IMR-90 (cell line): ENCODE results near the gene TMEM179. TPM values are rescaled to one million over a fixed set of nuclear protein-coding genes. Genes with fewer than 3 reads are reported as not detected.

ENCODE experiments used
- ATAC-seq: fragments of 200-7000 bp; cut with Tn5 transposase; 2 replicates; pipeline ENCODE4 v1.9.1; 2020; ENCODE audit warnings: low read depth, mild to moderate bottlenecking, moderate library complexity
- BruUV-seq: library from RNA; stranded (reverse); fragments of 400-500 nt; replicated peaks from 2 replicates; lab custom pipeline; 2021; lab: Mats Ljungman, UMichigan
- CTCF ChIA-PET: fragments of 300-600 bp; formaldehyde crosslinking; extraction: SDS; loops from one replicate; lab custom pipeline; 2021; ENCODE audit warnings: antibody characterized with exemption; lab: Yijun Ruan, JAX
- POLR2A ChIA-PET: fragments of 300-600 bp; sonication (Branson Sonifier 250); formaldehyde crosslinking; loops from one replicate; lab custom pipeline; 2022; ENCODE audit warnings: antibody characterized with exemption; ENCODE audit not compliant: unreplicated experiment; lab: Charles Lee
- DNase-seq: peaks from one replicate; pipeline ENCODE4 v3.0.0; 2013
- H2AFZ ChIP-seq: replicated peaks from 2 replicates; pipeline ENCODE3; 2013; ENCODE audit warnings: low read length, mild to moderate bottlenecking; ENCODE audit not compliant: poor library complexity
- H2AK5ac ChIP-seq: 2 replicates; pipeline ENCODE4 v1.6.1; 2013; ENCODE audit warnings: low read depth, low read length, inconsistent platforms
- H2AK9ac ChIP-seq: replicated peaks from 2 replicates; pipeline ENCODE3; 2013; ENCODE audit warnings: mild to moderate bottlenecking, low read depth, low read length, moderate library complexity; ENCODE audit not compliant: poor library complexity
- H2BK120ac ChIP-seq: 2 replicates; pipeline ENCODE4 v1.6.1; 2013; ENCODE audit warnings: low read depth, low read length, inconsistent platforms
- H2BK15ac ChIP-seq: 3 replicates; pipeline ENCODE4 v1.6.1; 2013; ENCODE audit warnings: low read depth, low read length, inconsistent platforms
- H2BK20ac ChIP-seq: 2 replicates; pipeline ENCODE4 v1.6.1; 2013; ENCODE audit warnings: low read depth, mild to moderate bottlenecking, inconsistent platforms, low read length, moderate library complexity
- H2BK5ac ChIP-seq: 2 replicates; pipeline ENCODE4 v1.6.1; 2013; ENCODE audit warnings: mild to moderate bottlenecking, low read depth, low read length, inconsistent platforms; ENCODE audit not compliant: poor library complexity, severe bottlenecking
- H3K14ac ChIP-seq: replicated peaks from 2 replicates; pipeline ENCODE4 v1.6.1; 2013; ENCODE audit warnings: low read depth, low read length, inconsistent platforms
- H3K18ac ChIP-seq: 2 replicates; pipeline ENCODE4 v1.6.1; 2013; ENCODE audit warnings: low read depth, low read length, control low read depth
- H3K23ac ChIP-seq: 2 replicates; pipeline ENCODE4 v1.6.1; 2013; ENCODE audit warnings: low read depth, low read length, inconsistent platforms
- H3K27ac ChIP-seq: 2 replicates; pipeline ENCODE4 v1.5.1; 2013; ENCODE audit warnings: mild to moderate bottlenecking, control low read depth, low read length; ENCODE audit not compliant: insufficient read depth
- H3K27me3 ChIP-seq: 2 replicates; pipeline ENCODE4 v1.6.1; 2013; ENCODE audit warnings: low read length; ENCODE audit not compliant: control insufficient read depth, insufficient read depth
- H3K36me3 ChIP-seq: 2 replicates; pipeline ENCODE4 v1.6.1; 2013; ENCODE audit warnings: low read length, mixed read lengths; ENCODE audit not compliant: control insufficient read depth, insufficient read depth
- H3K4ac ChIP-seq: 2 replicates; pipeline ENCODE4 v1.6.1; 2013; ENCODE audit warnings: low read depth, low read length, inconsistent platforms
- H3K4me1 ChIP-seq: 2 replicates; pipeline ENCODE4 v1.6.1; 2013; ENCODE audit warnings: low read length, mixed read lengths; ENCODE audit not compliant: control insufficient read depth, insufficient read depth
- H3K4me2 ChIP-seq: 2 replicates; pipeline ENCODE4 v1.6.1; 2013; ENCODE audit warnings: low read depth, mild to moderate bottlenecking, control low read depth, low read length, moderate library complexity
- H3K4me3 ChIP-seq: 2 replicates; pipeline ENCODE4 v1.5.1; 2013; ENCODE audit warnings: low read depth, mild to moderate bottlenecking, control low read depth, low read length, moderate library complexity; ENCODE audit not compliant: insufficient read depth
- H3K56ac ChIP-seq: 2 replicates; pipeline ENCODE4 v1.6.1; 2013; ENCODE audit warnings: low read length, inconsistent platforms; ENCODE audit not compliant: insufficient read depth; ENCODE audit errors: extremely low read depth
- H3K79me1 ChIP-seq, 2 experiments: 2 replicates each; pipeline ENCODE4 v1.6.1; 2013; ENCODE audit warnings: low read length in 2 of 2, inconsistent platforms in 1 of 2, low read depth in 1 of 2
- H3K9ac ChIP-seq: 2 replicates; pipeline ENCODE4 v1.6.1; 2013; ENCODE audit warnings: low read depth, low read length, control low read depth
- H3K9me1 ChIP-seq: 2 replicates; pipeline ENCODE4 v1.6.1; 2013; ENCODE audit warnings: low read length, inconsistent platforms; ENCODE audit not compliant: insufficient read depth
- H3K9me3 ChIP-seq: 2 replicates; pipeline ENCODE4 v1.6.1; 2013; ENCODE audit warnings: low read length; ENCODE audit not compliant: control insufficient read depth, insufficient read depth
- H4K20me1 ChIP-seq: 2 replicates; pipeline ENCODE4 v1.6.1; 2013; ENCODE audit warnings: low read length, inconsistent platforms; ENCODE audit not compliant: insufficient read depth
- H4K5ac ChIP-seq: 2 replicates; pipeline ENCODE4 v1.6.1; 2013; ENCODE audit warnings: mild to moderate bottlenecking, low read depth, low read length, control low read depth
- H4K8ac ChIP-seq, 2 experiments: 2 replicates each; pipeline ENCODE4 v1.6.1; 2013; ENCODE audit warnings: low read depth in 2 of 2, low read length in 2 of 2, control low read depth in 1 of 2, inconsistent platforms in 1 of 2
- H4K91ac ChIP-seq: 2 replicates; pipeline ENCODE4 v1.6.1; 2013; ENCODE audit warnings: low read depth, low read length, inconsistent platforms; ENCODE audit not compliant: insufficient read depth
- BHLHE40 ChIP-seq: fragments of 150-350 bp; IDR thresholded peaks from 2 replicates; pipeline ENCODE4 v1.6.1; 2016; ENCODE audit warnings: mild to moderate bottlenecking, low read depth, low read length
- CHD1 ChIP-seq: IDR thresholded peaks from 2 replicates; pipeline ENCODE4 v1.6.1; 2012; ENCODE audit warnings: low read depth, low read length, improper control_type of control experiment
- ELK1 ChIP-seq: fragments of 150-350 bp; IDR thresholded peaks from 2 replicates; pipeline ENCODE4 v1.6.1; 2016; ENCODE audit warnings: low read depth, mild to moderate bottlenecking, low read length, moderate library complexity, borderline replicate concordance
- MAFK ChIP-seq: IDR thresholded peaks from 2 replicates; pipeline ENCODE4 v1.6.1; 2012; ENCODE audit warnings: low read depth, low read length, improper control_type of control experiment
- MXI1 ChIP-seq: IDR thresholded peaks from 2 replicates; pipeline ENCODE4 v1.6.1; 2012; ENCODE audit warnings: low read depth, mild to moderate bottlenecking, low read length, moderate library complexity, borderline replicate concordance
- NFE2L2 ChIP-seq: fragments of 150-350 bp; IDR thresholded peaks from 2 replicates; pipeline ENCODE4 v1.6.1; 2016; ENCODE audit warnings: low read depth, mild to moderate bottlenecking, low read length
- POLR2A ChIP-seq: IDR thresholded peaks from 2 replicates; pipeline ENCODE4 v1.6.1; 2012; ENCODE audit warnings: mild to moderate bottlenecking, low read depth, low read length
- RAD21 ChIP-seq: IDR thresholded peaks from 2 replicates; pipeline ENCODE4 v1.6.1; 2012; ENCODE audit warnings: low read length, improper control_type of control experiment
- RCOR1 ChIP-seq: IDR thresholded peaks from 2 replicates; pipeline ENCODE4 v1.6.1; 2012; ENCODE audit warnings: mild to moderate bottlenecking, low read length, improper control_type of control experiment; ENCODE audit not compliant: insufficient replicate concordance
- RFX5 ChIP-seq: IDR thresholded peaks from 2 replicates; pipeline ENCODE4 v1.8.0; 2012; ENCODE audit warnings: low read depth, mild to moderate bottlenecking, low read length, moderate library complexity
- WGBS, 2 experiments: methylation state at CpG; one replicate each; pipeline versions ENCODE4 v1.1.5 to v1.1.7; 2013; ENCODE audit warnings: missing lambda C conversion rate in 2 of 2; ENCODE audit not compliant: insufficient read length in 1 of 2; ENCODE audit errors: extremely low coverage in 2 of 2; 5-methylcytosine and 5-hydroxymethylcytosine counted together
- dilution Hi-C: fragments of 300-500 bp; cut with HindIII; formaldehyde crosslinking; loops from one replicate; pipeline ENCODE4 v1.14.3; 2018; ENCODE audit warnings: low sequenced_read_pairs; ENCODE audit not compliant: unreplicated experiment
- in situ Hi-C: fragments of 300-500 bp; cut with MboI; formaldehyde crosslinking; loops from 3 replicates; pipeline ENCODE4 v1.14.3; 2019; ENCODE audit warnings: low sequenced_read_pairs, inconsistent platforms, mixed read lengths
- intact Hi-C: fragments of 100-400 bp; cut with micrococcal nuclease; formaldehyde crosslinking; loops from 2 replicates; pipeline ENCODE4 v1.10.0; 2022
- polyA plus RNA-seq, 3 experiments: library from polyadenylated mRNA; depleted of rRNA; stranded (reverse); fragments of >200 nt; gene quantifications; 2 replicates each; pipeline ENCODE4 v1.2.3, GENCODE V29; 2012; ENCODE audit warnings: low replicate concordance in 1 of 3
- total RNA-seq: library from RNA; depleted of rRNA; stranded (reverse); fragments of >200 nt; gene quantifications from 2 replicates; pipeline ENCODE4 v1.2.3, GENCODE V29; 2012
- TF ChIP-seq, protein P1 (sequence below): fragments of 150-350 bp; IDR thresholded peaks from 2 replicates; pipeline ENCODE4 v1.6.1; 2017; ENCODE audit warnings: mild to moderate bottlenecking, antibody characterized with exemption, low read length, low read depth

The TMEM179 gene
- total and polyA plus RNA-seq, 2 of the 4 experiments (the other 2 are of a cell fraction), result not detected

- intact Hi-C loops (no loop called here), in situ Hi-C loops (loop anchor here (25.0 kb wide), 1 partner anchor 473 kb away; the partner anchor contains the start of gene ASPG), dilution Hi-C loops (no loop called here)
- Histone ChIP-seq H3K14ac (no peak overlapping the region), H2BK120ac (no peak overlapping the region), H4K5ac (no peak overlapping the region), H2AFZ (no peak overlapping the region), H3K27me3 (peaks cover 2% of the 10 kb centered on the region; the same call in 1 of the 2 replicates), H2AK9ac (no peak overlapping the region), H3K4me2 (no peak overlapping the region), H4K91ac (no peak overlapping the region), H3K9ac (no peak overlapping the region), H3K36me3 (no peaks in the 10 kb centered on the region), H2BK15ac (no peak overlapping the region), H2BK5ac (no peak overlapping the region), H3K18ac (no peak overlapping the region), H3K56ac (no peak overlapping the region), H4K8ac (no peak overlapping the region), H3K23ac (no peak overlapping the region), H3K4me1 (no peaks in the 10 kb centered on the region), H3K4me3 (no peak overlapping the region), H3K79me1 (no peaks in the 10 kb centered on the region), H2AK5ac (no peak overlapping the region), H3K4ac (no peak overlapping the region), H3K9me3 (no peaks in the 10 kb centered on the region), H4K20me1 (no peaks in the 10 kb centered on the region), H2BK20ac (no peak overlapping the region), H3K9me1 (no peaks in the 10 kb centered on the region), H3K27ac (no peak overlapping the region)
- BruUV-seq, result no TSS peak
- WGBS, 2 experiments, result 71% methylated on average over 14 of the region's 21 CpGs; no CpG with 5 or more reads in 1 of the 2 experiments
- TF ChIP-seq ELK1, result no peak
- no peak for TF ChIP-seq MAFK
- no peak for TF ChIP-seq CHD1
- TF ChIP-seq RAD21, result no peak
- TF ChIP-seq NFE2L2, result no peak
- TF ChIP-seq RFX5, result no peak
- no peak for TF ChIP-seq MXI1
- TF ChIP-seq POLR2A, result no peak
- TF ChIP-seq BHLHE40, result no peak
- TF ChIP-seq, protein P1, sequence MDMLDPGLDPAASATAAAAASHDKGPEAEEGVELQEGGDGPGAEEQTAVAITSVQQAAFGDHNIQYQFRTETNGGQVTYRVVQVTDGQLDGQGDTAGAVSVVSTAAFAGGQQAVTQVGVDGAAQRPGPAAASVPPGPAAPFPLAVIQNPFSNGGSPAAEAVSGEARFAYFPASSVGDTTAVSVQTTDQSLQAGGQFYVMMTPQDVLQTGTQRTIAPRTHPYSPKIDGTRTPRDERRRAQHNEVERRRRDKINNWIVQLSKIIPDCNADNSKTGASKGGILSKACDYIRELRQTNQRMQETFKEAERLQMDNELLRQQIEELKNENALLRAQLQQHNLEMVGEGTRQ, result no peak
- no peak for TF ChIP-seq RCOR1
- POLR2A ChIA-PET, result no interaction called here
- CTCF ChIA-PET, result no interaction called here
- DNase-seq (no peak), ATAC-seq (no peak)
Observed at GRCh38 chr14:104559804-104560585, 44.6 kb downstream of the TMEM179 start.
